Ovary (tissue), 3 donors: ENCODE results near the gene REEP3.

Source experiments
- CTCF ChIP-seq, 3 donors: fragments of 450-650 bp in 2 of 3; fragments of 200-600 bp in 1 of 3; IDR thresholded peaks; one replicate each; pipeline versions ENCODE4 v1.5.1 to v1.8.0; 2016 to 2022; ENCODE audit warnings: antibody characterized with exemption in 3 of 3, mild to moderate bottlenecking in 1 of 3
- POLR2A ChIP-seq: fragments of 450-650 bp; IDR thresholded peaks from one replicate; pipeline ENCODE4 v1.6.1; 2017; ENCODE audit warnings: antibody characterized with exemption, mild to moderate bottlenecking, moderate library complexity
- donor health status: DM: no; HTN: no; CAD: no.

GRCh38 chr10:63534723-63535122, 13.5 kb downstream of the REEP3 start:
- no peak for TF ChIP-seq POLR2A
- TF ChIP-seq CTCF (IDR thresholded peaks at IDR 0.05): no peak
